Measurements from ENCODE around the gene IL31.
A peak's percentile ranks its signal among the peaks of the same experiment; 100 is the strongest.
"Not testable (repeated sequence)": the region's sequence is repeated elsewhere in the genome, so short reads cannot be mapped to it uniquely, and the experiment has no call there.

The IL31 gene

DNA sequence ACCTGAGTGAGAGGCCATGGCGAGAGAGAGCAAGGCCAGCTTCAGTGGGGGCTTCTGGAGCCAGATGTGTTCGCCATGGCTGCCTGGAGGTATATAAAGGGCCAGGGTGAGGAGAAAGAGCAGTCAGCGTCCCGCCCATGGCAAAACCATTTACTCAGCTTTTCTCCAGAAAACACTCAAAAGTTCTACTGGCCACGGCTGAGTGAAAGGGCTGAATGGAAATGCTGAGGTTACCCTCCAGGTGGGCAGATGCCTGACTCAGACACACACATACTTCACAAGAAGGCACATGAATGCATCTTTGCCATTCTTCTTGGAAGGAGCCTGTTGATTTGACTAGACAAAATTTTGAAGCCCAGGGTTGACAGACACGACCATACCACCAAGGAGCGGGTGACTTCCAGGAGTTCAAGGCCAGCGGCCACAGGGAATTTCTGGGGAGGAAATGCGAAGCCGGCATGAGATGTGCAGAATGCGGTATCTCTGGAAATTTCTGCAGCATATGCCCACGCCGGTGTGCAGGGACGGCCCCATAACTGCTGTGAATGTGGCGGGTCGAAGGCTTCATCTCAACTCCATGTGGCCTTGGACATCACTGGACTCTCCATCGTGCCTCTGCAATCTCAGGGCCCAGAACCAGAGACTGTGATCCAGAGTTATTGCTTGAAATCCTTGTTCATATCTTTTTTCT lies at the start of gene IL31:
TSS of gene IL31 (minus strand) at position 67 of the 691 bp plus-strand sequence. CDS start at position 18, 49 bp downstream.
- DNase-seq (ENCODE audit: low read depth) = peak; percentile 45

DNA sequence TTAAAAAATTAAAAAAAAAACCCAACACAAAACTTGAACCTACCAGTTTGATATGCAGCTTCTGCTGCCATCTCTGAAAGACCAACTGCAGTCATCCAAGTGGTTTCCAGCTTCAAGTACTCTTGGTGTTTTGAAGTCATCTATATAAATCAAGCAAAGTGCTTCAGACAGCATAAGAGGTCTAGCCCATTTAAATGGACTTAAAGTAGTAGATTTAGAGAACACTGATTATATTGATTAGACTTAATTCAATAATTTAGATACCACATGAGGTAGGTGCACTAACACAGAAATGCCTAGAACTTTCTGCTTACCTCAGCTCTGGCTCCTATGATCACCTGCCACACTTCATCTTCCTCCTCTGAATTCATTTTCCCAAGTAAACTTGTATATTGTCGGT lies 42.4 kb upstream of the IL31 start:
- no peak for DNase-seq (ENCODE audit: low read depth)

DNA sequence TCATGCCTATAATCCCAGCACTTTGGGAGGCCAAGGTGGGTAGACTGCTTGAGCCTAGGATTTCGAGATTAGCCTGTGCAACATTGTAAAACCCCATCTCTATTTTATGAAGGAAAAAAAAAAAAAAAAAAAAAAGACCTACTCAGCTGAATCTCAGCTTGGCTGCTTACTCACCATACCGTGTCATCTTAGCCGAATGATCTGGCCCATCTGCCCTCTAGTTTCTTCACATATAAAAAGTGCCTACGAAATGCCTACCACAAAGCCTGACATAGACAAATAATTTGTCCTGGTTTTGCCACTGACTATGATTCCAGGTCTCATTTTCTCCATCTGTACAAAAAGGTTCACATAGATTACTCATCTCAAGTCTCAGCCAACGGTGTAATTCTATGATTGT lies 41.8 kb upstream of the IL31 start:
- DNase-seq (ENCODE audit: low read depth) = no peak

DNA sequence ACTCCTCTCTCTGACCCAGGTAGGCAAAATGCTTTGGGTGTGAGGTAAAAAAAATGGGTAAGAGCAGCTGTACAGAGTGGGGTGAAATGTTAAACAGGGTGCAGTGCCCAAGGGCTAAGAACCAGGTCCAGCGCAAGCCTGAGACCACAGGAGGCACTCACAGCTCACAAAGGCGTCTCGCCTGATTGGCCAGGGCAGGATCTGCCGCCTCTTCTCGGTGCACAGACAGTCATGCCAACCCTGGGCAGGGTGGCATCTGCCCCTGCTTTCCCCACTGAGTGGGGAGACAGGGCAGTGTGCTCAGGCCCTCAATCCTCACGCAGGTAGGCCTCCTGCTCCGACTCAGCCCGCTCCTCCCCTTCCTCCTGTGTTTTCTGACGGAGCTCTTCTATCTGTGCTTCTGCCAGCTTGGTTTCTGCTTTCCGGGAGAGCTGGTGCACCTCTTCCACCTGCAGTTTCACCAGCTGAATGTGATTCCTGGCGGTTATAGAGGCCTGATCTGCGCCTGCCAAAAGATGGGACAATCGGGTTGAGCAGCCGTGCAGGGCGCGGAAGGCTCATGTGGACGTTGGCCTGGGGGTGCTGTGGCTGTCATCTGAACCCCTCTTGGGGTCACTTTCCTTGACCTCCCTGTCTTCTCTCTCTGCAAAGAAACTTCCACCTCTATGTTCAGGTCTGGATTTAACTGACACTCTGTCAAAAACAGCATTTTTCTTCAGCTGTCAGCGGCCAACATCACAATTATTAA lies 34.2 kb upstream of the IL31 start:
- DNase-seq (ENCODE audit: low read depth) = no peak

DNA sequence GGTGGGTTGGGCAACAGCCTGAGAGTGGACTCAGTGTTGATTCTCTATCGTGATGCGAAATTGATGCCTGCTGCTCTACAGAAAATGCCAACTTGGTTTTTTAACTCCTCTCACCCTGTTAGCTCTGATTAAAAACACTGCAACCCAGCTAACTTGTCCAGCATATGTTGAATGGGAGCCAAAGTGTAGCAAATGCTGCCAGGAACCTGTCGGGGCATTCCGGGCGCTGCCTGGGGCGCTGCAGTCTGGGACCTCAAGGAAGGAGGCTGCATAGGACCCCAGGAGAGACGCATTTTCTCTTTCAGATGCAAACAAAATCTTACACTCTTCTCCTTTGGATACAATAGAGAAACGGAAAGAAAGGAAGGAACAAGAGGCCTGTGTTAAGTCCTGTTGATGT lies 33.4 kb upstream of the IL31 start:
- no peak for DNase-seq (ENCODE audit: low read depth)

DNA sequence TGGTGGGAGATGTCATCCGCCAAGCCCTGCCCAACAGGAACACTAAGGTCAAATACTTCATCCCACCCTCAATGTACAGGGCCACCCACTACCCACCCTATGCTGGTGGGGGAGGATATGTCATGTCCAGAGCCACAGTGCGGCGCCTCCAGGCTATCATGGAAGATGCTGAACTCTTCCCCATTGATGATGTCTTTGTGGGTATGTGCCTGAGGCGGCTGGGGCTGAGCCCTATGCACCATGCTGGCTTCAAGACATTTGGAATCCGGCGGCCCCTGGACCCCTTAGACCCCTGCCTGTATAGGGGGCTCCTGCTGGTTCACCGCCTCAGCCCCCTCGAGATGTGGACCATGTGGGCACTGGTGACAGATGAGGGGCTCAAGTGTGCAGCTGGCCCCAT lies 33.0 kb upstream of the IL31 start:
- DNase-seq (ENCODE audit: low read depth) = no peak

DNA sequence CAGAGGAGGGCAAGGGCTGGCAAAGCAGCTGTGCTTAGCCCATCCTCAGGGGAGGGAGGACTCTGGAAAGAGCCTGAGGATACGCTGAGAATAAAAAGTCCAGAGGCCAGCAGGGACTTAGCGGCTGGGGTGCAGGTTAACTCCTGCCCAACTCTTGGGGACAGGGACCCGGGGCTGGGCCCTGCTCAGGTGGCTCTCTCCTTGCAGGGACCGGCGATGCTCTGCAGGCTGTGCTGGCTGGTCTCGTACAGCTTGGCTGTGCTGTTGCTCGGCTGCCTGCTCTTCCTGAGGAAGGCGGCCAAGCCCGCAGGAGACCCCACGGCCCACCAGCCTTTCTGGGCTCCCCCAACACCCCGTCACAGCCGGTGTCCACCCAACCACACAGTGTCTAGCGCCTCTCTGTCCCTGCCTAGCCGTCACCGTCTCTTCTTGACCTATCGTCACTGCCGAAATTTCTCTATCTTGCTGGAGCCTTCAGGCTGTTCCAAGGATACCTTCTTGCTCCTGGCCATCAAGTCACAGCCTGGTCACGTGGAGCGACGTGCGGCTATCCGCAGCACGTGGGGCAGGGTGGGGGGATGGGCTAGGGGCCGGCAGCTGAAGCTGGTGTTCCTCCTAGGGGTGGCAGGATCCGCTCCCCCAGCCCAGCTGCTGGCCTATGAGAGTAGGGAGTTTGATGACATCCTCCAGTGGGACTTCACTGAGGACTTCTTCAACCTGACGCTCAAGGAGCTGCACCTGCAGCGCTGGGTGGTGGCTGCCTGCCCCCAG lies 32.3 kb upstream of the IL31 start:
- no peak for DNase-seq (ENCODE audit: low read depth)

DNA sequence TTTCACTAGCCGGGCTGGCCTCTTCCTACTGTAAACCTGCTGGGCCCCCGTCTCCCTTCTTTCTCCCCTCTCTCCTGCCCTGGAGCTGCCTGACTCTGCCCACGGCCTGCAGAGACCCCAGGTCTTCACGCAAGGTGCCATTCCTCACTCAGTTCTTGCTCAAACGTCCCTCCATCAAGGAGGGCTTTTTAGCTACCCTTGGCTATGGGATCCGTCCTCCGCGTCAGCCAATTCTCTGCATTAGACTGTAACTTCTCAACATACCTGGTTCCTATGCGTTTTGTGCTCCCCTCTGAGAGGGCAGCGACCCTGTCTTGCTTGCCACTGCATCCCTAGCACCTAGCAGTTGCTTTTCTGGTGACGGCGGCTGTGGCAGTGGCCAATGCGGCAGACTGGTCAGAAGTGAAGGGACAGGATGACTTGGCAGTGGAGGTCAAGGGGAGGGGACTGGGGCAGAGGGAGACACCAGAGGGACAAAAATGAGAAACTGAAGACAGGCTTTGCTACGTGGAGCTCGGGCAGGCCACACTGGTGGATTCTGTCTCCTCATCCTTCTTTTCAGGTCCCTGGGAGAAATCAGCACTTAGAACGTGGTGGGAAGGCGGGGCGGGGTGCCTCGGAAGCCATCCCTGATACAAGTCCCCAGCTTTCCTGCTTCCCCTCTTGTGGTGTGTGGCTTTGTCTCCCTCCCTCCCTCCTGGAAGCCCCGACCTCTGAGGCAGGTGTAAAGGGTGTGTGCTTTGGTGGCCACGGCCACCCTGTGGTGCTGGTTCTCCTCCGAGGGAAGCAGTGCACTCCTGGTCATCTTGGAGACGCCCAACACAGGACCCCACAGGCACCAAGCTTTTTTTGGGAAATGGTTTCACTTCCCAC lies 31.3 kb upstream of the IL31 start:
- DNase-seq (ENCODE audit: low read depth) = no peak

DNA sequence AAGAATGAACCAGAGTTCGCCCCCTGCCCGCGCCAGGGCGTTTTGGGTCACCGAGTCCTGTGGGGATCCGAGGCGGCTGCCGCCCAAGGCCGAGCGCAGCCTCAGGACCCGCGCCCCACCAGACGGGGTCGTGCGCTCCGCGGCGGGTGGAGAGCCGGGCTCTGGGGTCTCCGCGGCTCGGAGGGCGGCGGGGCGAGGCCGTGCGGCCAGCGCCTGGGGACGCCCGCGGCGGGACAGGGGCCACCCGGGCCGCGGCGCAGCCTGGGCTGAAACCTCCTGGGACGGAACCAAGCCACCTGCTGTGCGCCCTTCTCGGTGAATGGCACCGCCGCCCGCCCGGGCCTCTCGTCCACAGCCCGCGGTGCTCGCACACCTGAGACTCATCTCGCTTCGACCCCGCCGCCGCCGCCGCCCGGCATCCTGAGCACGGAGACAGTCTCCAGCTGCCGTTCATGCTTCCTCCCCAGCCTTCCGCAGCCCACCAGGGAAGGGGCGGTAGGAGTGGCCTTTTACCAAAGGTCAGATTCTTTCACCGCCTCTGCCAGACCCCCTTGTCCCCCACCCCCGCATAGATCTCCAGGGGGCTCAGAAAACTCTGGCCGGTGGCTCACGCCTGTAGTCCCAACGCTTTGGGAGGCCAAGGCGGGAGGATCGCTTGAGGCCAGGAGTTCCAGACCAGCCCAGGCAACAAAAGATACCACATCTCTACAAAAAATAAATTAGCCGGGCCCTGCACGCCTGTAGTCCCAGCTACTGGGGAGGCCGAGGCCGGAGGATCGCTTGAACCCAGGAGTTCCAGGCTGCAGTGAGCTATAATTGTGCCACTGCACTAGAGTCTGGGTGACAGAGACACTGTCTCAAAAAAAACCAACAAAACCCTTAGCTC lies 30.4 kb upstream of the IL31 start:
- no peak for DNase-seq (ENCODE audit: low read depth)

DNA sequence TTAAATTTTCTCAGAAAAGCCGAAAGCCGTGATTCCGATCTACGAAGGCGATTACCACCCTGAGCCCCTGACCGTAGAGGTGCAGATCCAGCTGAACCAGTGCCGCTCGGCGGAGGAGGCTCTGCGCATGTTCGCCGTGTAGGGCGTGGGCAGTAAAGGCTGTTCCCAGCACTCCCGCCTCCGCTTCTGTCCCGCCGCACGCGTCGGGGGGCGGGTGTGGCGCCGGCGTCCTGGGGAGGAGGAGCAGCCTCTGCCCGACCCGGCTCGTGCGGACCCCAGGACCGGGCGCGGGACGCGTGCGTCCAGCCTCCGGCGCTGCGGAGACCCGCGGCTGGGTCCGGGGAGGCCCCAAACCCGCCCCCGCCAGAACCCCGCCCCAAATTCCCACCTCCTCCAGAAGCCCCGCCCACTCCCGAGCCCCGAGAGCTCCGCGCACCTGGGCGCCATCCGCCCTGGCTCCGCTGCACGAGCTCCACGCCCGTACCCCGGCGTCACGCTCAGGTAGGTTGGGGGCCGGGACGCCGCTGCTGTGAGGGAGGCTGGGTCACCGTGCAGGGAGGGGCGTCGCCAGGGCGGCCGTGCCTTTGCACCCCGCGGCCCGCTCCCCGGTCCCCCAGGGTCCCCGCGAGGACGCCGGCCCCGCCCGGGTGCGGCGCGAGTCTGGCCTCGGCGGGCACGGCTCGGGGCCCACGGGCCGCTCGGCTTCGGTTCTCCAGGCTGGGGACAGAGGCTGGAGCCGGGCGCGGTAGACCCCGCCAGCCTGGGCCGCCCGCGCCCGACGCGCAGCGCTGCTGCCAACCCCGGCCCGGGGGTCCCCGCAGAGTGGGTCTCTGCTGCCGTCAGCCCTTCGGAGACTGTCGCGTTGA lies 29.5 kb upstream of the IL31 start, which contains the start of gene B3GNT4:
TSS of gene B3GNT4 (plus strand) at position 409 of the 866 bp plus-strand sequence. CDS start 910 bp downstream, outside the sequence.
- peak; percentile 60 for DNase-seq (ENCODE audit: low read depth)

DNA sequence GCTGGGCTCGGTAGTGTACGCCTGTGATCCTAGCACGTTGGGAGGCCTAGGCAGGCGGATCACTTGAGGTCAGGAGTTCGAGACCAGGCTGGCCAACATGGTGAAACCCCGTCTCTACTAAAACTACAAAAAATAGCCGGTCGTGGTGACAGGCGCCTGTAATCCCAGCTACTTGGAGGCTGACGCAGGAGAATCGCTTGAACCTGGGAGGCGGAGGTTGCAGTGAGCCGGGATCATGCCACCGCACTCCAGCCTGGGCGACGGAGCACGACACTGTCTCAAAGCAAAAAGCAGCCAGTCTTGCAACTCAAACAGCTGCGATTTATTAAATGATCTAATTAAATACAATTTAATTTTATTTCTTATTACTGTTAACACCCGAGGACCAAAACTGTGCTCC lies 28.8 kb upstream of the IL31 start:
- DNase-seq (ENCODE audit: low read depth) = not testable (repeated sequence)

DNA sequence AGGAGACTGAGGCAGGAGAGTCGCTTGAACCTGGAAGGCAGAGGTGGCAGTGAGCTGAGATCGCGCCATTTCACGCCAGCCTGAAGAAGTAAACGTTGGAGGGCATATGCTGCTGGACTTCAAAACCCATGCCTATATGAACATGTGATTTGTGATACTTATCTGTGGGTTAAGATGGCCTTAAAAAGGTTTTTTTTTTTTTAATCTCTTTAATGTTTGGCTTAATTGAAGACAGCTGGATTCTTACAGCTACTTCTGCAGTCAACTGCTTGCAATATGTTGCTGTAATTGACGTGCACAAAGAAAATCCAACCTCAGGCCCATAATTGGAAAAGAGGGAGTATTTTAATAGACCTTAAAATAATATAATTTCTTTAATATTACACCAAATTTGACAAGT lies 28.0 kb upstream of the IL31 start:
- DNase-seq (ENCODE audit: low read depth) = no peak

DNA sequence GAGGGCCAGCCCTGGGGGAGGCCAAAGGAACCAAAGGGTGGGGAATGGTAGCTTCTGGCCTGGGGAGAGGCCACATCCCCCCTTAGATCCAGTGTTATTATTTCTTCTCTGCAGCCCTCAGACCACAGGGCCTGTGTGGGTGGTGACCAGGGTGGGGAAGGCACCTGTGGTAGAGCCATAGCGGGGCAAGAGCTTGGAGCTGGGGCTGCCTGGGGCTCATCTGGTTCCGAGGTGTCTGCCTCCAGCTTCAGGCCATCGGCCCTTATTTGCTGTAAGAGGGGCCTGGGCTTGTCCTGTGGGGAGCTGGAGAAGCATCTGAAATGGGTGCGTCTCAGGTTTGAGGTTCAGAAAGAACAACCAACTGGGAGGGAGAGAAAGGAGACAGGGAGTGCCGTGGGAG lies 27.4 kb upstream of the IL31 start:
- DNase-seq (ENCODE audit: low read depth) = no peak

DNA sequence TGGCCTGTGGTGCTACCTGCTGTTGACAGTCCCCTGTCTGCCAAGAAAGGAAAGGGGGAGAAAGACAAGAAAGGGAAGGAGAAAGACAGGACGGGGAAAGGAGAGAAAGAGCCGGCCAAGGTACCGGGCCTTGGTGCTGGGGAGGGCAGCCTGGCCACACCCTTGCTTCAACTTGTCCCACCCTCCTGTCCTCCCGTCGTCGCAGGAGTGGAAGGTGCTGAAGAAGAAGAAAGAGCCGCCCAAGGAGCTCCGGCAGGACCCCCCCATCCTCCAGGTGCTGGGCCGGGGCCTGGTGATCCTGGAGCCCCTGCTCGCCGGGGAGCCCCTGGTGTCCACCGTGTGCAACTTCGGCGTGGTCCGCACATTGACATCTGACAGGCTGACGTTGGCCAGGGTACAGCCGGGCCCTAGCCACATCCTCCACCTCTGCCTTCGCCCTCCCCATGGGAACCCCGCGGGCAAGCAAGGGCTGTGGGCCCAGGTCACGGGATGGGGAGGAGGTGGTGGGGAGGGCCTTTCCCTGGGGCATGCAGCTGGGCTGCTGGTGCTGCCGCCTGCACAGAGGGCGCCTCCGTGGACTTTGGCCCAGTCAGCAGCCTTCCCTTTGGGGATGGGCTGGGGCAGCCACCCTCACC lies 26.6 kb upstream of the IL31 start:
- no peak for DNase-seq (ENCODE audit: low read depth)

DNA sequence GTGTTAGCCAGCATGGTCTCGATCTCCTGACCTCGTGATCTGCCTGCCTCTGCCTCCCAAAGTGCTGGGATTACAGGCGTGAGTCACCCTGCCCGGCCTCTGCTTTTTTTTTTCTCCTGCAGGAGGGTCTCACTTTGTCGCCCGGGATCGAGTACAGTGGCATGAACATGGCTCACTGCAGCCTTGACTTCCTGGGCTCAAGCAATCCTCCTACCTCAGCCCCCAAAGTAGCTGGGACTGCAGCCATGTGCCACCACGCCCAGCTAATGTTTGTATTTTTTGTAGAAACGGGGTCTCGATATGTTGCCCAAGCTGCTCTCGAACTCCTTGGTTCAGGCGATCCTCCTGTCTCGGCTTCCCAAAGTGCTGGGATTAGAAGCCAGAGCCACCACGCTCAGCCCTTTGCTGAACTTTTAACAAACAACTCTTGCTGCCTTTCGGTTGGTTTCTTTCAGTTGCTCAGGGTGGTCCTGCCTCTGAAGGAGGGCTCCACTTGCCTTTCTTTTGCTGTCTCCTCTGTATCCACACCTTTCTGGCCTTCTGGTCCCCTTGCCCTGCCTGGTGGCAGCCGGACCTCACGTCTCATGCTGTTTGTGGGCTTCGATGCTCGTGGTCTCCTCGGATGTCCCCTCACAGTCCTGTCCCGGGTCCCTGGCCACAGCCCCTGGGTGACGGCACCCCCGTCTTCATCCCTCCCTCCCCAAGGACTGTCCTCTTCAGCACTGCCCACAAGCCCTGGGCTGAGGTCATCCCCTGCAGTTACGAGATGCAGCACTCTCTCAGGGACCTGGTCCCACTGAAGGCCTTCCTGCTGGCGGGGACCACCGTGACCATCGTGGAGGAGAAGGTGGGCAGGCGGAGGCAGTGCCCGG lies 25.7 kb upstream of the IL31 start:
- no peak for DNase-seq (ENCODE audit: low read depth)

DNA sequence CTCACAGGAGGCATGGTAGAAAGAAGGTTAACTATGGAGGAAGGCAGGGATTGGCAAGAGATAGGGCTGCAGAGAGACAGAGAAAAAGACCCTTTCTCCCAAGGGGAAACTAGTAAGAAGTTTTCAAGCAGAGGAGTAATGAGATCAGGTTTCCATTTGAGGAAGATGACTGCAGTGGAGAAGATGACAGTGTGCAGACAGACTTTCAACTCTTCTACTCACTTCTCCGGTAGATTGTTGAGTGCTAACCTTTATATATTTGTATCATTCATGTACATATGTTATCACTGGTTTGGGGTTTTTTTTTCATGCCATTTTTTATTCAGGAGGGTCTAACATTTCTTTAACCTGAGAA lies 23.6 kb upstream of the IL31 start:
- no peak for DNase-seq (ENCODE audit: low read depth)

DNA sequence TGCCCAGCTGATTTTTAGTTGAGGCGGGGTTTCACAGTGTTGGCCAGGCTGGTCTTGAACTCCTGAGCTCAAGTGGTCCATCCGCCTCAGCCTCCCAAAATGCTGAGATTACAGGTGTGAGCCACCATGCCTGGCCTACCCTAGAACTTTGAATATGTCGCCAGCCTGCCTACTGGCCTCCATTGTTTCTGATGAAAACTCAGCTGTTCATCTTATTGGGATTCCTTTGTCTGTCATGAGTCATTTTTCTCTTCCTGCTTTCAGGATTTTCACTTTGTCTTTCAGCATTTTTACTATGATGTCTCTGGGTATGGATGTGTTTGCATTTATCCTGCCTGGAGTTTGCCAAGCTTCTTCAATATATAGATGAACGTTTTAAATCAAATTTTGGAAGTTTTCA lies 21.4 kb upstream of the IL31 start:
- DNase-seq (ENCODE audit: low read depth) = no peak

DNA sequence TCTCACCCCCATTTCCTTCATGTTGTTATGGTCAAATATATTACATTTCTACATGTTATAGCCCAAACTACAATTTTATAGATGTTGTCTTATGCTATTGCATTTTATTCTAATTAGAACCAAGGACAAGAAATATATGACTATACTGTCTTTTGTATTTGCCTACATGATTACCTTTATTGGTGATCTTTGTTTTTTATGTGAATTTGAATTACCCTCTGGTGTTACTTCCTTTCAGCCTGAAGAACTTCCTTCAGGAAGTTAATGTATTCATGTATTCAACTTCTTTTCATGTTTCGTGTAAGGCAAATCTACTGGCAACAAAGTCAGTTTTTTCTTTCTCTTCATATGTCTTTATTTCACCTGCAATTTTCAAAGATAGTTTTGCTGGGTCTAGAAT lies 20.8 kb upstream of the IL31 start:
- DNase-seq (ENCODE audit: low read depth) = no peak

DNA sequence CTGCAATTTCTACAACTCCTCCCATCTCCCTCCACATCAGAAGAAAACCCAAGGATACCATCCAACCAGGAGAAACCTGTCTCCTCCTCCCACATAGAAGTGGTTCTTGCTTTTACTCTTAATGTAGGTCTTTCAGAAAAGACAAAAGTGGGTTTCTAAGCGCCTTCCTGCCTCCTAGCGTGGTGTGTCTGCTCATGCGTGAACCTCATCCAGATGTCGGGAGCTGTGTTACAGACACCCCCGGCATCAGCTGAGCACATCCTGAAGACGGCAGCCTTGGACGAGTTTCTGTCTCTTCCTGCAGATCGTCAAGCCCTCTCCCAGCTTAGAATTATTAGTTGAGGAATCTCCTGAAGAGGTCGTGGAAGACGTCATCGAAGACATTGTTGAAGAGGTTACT lies 18.4 kb upstream of the IL31 start:
- DNase-seq (ENCODE audit: low read depth) = no peak

Data from activated T-cell treated with anti-CD3 and anti-CD28 coated beads for 48 hours (primary cell).